NCI-H187 (cell line): ENCODE results near the gene NPAS1.

Experiments used
- DNase-seq, 2 experiments: peaks; one replicate each; lab custom pipeline; 2025; lab: John Stamatoyannopoulos, UW

NPAS1 gene

DNA sequence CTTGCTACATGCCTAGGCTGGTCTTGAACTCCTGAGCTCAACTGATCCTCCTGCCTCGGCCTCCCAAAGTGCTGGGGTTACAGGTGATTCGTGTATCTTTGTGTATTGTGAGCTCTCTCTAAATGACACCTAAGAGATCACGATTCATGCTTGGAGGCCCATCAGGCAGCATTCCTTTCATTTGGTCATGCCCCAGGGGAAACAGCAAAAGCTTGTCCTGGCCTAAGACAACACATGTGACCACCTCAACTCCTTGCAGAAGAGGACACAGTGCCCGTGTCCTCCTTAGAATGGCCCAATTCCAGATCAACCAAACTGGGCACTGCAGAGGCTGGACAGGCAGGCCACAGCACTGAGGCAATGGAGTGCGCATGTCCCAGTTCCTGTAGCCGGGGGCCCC, 61.5 kb downstream of the NPAS1 start:
- no peak for DNase-seq

DNA sequence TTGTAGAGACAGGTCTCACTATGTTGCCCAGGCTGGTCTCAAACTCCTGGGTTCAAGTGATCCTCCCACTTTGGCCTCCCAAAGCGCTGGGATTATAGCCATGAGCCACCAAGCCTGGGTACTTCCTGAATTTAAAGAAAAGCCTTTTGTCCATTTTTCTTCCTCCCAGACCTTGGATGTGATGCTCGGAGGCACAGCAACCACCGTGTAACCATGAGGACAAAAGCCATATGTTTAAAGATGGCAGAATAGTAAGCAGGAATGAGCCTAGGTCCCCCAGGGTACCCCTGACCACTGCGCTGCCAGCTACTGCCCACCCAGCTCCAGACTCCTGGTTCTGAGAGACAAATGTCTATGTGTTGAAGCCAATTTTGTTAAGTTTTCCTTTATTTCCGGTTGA, 62.9 kb downstream of the NPAS1 start:
- DNase-seq, result no peak

DNA sequence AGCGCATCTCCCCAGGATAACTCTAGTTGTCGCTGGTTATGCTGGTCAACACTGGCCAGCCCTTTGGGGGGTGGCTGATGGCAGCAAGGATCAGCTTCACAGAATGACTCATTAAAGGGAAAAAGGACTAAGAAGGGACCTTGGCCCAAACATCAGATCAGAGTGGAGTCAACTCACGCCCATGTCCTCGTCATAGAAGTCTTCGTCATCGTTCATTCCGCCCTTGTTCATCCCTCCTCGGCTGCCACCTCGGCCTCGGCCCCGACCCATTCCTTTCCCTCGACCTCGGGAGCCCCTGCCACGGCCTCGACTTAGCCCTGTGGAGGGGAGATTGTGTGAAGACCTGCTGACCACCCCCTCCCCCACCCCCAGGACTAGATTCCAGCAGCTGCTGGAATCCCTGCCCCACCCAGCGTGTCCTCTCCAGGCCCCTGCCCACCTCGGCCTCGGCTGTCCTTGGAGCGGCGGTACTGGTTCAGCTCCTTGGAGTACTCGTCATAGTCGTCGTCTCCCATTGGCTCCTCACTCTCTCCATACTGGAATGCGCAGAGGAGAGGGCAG, 65.3 kb downstream of the NPAS1 start:
- DNase-seq, result no peak

GRCh38 chr19:47086280-47086679, 66.6 kb downstream of the NPAS1 start:
- DNase-seq, result no peak

DNA sequence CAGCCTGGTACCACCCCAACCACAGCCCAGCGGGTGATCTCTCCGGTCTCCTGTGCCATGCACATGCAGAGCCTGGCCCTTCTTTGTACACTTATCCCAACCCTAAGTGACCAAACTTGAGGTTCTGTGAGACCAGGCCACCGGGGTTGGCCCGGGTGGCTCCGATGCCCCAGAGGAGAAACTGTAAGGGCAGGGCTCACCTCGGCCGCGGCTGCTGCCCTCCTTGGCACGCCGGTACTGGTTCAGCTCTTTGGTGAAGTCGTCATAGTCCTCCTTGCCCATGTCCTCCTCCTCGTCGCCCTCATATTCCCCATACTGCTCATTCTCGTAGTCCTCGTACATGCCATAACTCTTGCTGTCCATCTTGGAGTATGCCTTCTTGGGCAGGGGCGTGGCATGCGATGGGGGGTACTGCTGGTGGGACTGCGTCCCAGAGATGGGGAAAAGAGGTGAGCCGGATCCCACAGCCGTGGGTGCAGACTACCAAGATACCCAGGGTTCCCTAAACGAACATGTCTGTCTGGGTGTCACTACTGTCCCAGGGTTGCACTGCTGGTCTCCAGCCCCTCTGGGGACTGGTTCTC, 70.2 kb downstream of the NPAS1 start:
- no peak for DNase-seq

DNA sequence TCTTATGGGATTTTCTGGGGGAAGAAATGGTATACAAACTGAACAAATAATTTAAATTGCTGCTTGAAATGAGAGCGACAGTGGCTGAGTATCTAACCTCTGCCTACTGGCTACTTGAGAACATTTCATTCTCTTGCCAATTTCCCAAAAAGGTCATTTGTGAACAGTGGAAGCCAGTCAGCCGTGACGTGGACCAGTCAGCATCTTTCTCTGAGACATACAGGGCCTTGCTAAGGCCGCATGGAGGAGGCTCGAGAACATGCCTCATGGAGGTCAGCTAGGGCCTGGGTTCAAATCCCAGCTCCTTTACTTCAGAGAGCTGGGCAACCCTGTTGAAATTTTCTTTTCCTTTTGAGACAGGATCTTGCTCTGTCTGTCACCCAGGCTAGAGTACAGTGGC, 73.6 kb downstream of the NPAS1 start:
- no peak for DNase-seq

- no peak for DNase-seq
Observed at GRCh38 chr19:47093841-47094240, 74.2 kb downstream of the NPAS1 start.

DNA sequence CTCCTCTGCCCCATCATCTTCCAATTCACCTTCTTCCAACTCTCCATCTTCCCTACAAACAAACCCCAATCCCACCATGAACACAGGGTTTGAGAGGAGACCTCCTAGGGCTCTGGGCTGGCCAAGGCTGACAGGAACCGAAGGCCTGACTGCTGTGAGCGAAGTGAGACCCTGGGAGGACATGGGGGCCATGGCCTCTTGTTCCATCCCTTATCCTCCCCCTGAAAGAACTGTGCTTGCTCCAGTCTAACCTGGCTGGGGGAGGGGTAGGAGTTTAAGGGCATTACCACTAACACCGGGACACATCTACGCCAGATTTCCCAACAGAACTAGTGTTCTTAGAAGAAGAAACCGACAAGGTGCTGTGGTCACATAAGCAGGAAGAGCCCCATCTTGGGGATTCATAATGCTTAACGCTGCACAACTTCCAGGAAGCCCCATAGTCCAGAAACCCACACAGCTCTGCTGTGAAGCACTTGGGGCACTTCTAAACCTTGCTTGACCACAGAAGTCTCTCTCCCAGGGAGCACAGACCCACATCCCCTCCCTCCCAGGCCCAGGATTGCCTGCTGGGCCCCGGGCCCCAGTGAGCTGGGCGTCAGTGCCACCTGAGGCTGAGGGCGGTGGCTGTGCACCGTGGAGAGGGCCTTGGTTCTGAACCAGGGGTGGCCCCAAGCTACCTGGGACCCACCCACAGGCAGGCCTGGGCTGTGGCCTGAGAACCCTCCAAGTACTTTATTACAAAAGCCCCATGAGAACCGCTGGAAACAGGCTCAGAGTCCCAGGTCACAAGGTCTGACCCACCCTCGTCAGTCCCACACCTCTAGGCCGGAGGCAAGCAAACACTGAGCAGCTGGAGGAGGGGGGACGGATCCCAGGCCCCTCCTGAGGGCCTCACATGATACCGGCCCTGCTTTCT, 75.2 kb downstream of the NPAS1 start:
- DNase-seq, result no peak
